HepG2 (cell line): ENCODE measurements around the gene CPEB2. TPM values are rescaled to one million over a fixed set of nuclear protein-coding genes. Genes with fewer than 3 reads are reported as not detected.

Experiments
- ATAD3A ChIP-seq: sonication (generic); formaldehyde crosslinking; IDR thresholded peaks from 2 replicates; pipeline ENCODE4 v1.4.0; 2020; ENCODE audit warnings: missing genetic modification reagents
- CSRNP1 ChIP-seq: sonication (generic); formaldehyde crosslinking; IDR thresholded peaks from 2 replicates; pipeline ENCODE4 v1.8.1; 2023; ENCODE audit warnings: mild to moderate bottlenecking, missing genetic modification reagents
- NFATC3 ChIP-seq: sonication (generic); formaldehyde crosslinking; IDR thresholded peaks from 2 replicates; pipeline ENCODE4 v1.5.1; 2020; ENCODE audit warnings: mild to moderate bottlenecking, missing genetic modification reagents
- RFX3 ChIP-seq: IDR thresholded peaks from 2 replicates; pipeline ENCODE4 v1.6.1; 2016; ENCODE audit warnings: missing biosample characterization, missing genetic modification reagents
- ZBTB44 ChIP-seq: sonication (generic); formaldehyde crosslinking; IDR thresholded peaks from 2 replicates; pipeline ENCODE4 v1.4.0; 2020; ENCODE audit warnings: missing genetic modification reagents
- ZHX2 ChIP-seq, 2 experiments: sonication (generic) in 1 of 2; formaldehyde crosslinking in 1 of 2; IDR thresholded peaks; 2 replicates each; pipeline versions ENCODE4 v1.6.1 to v1.9.0; 2014 to 2022; ENCODE audit warnings: antibody characterized with exemption in 1 of 2, borderline replicate concordance in 1 of 2, inconsistent platforms in 1 of 2, low read depth in 1 of 2, missing genetic modification reagents in 1 of 2
- ZNF180 ChIP-seq: sonication (generic); formaldehyde crosslinking; IDR thresholded peaks from 2 replicates; pipeline ENCODE4 v1.4.0; 2020; ENCODE audit warnings: low read depth, missing genetic modification reagents, borderline replicate concordance
- polyA plus RNA-seq, 8 experiments: library from polyadenylated mRNA; depleted of rRNA in 3 of 8; stranded (reverse) in 7 of 8; unstranded in 1 of 8; fragments of >200 nt; fragmentation: Illumina TruSeq in 4 of 8; extraction: Trizol in 4 of 8; gene quantifications; 2 replicates each; pipeline versions ENCODE4 v1.2.1 to v1.2.3, GENCODE V29; 2011 to 2016; ENCODE audit warnings: low read depth in 4 of 8, missing spikeins in 1 of 8, mixed read lengths in 1 of 8; ENCODE audit not compliant: insufficient read depth in 1 of 8
- total RNA-seq, 5 experiments: library from RNA; depleted of rRNA; stranded (reverse); fragments of >200 nt; fragmentation: Illumina TruSeq; extraction: Trizol; gene quantifications; 2 replicates each; pipeline ENCODE4 v1.2.3, GENCODE V29; 2016; ENCODE audit warnings: low read depth in 1 of 5

CPEB2 gene
- total and polyA plus RNA-seq, 2 of the 13 experiments (the other 11 are each of a cell fraction or from before 2014, with no cell fraction given), result 2.0 to 2.5 TPM

- TF ChIP-seq CSRNP1 (CRISPR knock-in tag), result no peak
- TF ChIP-seq ZBTB44 (CRISPR knock-in tag), result no peak
- TF ChIP-seq ATAD3A, result no peak
- TF ChIP-seq NFATC3 (CRISPR knock-in tag), result no peak
- TF ChIP-seq ZNF180 (CRISPR knock-in tag), result no peak
- TF ChIP-seq RFX3 (CRISPR knock-in tag), result no peak
- no peak for TF ChIP-seq ZHX2 (IDR thresholded peaks at IDR 0.05; ENCODE audit: low read depth)
- TF ChIP-seq ZHX2 (CRISPR knock-in tag; IDR thresholded peaks at IDR 0.05; ENCODE audit: borderline replicate concordance), result no peak
Measured at GRCh38 chr4:15031197-15031596, 28.9 kb downstream of the CPEB2 start (continued).
